GM19328 (cell line): ENCODE data around the gene ABI3BP.
A peak's percentile ranks its signal among the peaks of the same experiment; 100 is the strongest.

Experiments
- ATAC-seq: cut with Tn5 transposase; IDR thresholded peaks from one replicate; pipeline ENCODE4 v1.9.1; 2021; ENCODE audit warnings: mild to moderate bottlenecking, moderate library complexity; ENCODE audit not compliant: unreplicated experiment

Gene ABI3BP

DNA sequence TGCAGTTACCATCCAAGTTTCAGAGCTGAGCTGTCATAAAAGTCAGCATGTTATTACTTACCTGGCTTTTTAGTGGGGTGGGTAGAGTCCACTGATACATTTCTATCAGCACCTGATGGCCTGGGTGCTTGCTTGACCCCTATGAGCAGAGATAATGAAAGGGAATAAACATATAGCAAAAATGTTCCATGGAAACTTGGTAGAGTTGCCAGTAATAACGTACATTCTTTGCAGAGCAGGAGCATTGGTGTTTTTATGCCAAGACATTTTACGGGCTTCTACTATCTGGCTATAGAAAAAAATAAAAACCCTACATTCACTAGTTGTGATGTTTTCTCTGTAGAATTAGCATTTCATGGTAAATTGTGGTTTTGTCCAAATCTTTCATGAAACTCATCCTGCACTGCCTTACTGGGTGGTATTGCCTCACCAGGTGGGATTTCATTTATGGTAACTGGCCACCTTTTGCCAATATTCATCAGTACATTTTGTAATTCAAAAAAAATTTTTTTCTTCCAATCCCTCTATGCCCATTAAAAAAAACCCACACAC lies 213.1 kb downstream of the ABI3BP start:
- no peak for ATAC-seq

DNA sequence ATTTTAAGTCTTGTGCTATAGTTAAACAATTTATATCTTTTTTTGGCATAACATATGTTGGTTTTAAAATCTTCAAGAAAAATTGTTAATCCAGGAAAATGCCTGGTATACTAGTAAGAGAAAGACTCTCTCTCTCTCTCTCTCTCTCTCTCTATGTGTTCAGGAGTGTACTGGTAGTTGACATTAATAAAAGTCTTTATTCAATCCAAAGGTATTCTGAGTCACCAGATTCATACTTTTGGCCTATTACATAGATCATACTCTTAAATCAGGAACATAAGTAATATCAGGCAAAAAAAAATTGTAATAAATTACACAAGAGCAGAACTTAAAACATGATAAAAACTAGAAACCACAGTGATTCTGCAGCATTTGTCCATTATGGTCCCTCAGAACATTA lies 213.7 kb downstream of the ABI3BP start:
- ATAC-seq, result no peak

DNA sequence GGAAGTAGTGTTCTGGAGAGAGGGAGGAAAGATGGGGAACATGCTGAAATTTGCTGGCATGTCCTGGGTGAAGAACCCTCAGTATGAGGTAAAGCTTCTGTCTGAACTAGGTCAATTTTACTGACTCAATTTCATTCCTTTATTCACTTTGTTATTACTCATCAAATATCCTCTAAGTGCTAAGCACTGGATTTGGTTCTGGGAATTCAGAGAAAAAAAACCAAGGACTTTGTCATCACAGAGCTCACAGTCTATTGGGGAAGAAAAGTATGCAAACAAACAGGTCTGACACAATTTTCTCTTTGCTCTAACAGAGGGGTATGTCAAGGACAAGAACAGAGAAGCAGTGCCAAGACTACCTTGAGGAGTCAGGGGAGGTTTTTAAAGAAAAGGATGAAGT lies 215.9 kb downstream of the ABI3BP start:
- ATAC-seq, result no peak

GRCh38 chr3:100776746-100777145 lies 216.5 kb downstream of the ABI3BP start:
- no peak for ATAC-seq

GRCh38 chr3:100776097-100776729 lies 217.0 kb downstream of the ABI3BP start:
- ATAC-seq, result no peak

GRCh38 chr3:100775669-100776068 lies 217.6 kb downstream of the ABI3BP start:
- no peak for ATAC-seq

DNA sequence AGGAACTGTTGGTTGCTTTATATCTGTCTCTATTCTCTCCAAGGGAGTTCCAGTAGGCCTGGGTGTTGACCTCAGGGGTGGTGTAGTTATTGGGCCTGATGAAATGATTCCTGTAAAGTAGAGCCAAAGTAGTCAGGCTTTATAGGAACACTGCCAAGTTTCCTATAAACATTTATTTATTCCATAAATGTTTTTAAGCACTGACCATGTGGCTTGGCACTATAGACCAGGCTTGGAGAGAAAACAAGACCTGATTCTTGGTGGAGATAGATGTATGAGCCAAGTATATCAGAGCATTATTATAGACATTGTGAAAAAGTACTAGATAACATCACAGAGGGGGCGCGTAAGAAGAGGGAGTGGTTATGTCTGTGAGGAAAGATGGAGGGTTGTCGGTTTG lies 218.0 kb downstream of the ABI3BP start:
- ATAC-seq, result no peak

DNA sequence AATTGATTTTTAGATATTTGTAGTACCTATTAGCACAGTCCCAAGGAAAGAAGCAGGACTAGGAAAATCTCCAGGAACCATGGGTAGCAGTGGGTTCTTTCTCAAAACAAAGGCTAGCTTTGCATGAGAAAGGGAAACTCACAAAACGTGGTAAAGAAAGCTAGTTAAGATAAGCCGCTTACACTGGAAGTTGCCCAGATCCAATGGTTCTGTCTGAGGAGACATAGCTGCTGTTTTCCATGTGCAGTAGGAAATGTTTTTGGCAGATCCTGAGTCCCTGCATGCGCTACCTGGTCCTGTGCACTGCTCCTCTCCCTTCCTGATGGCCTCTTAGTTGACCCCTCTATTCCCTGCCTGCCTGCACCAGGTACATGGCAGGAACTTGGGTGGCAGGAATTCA lies 223.5 kb downstream of the ABI3BP start:
- ATAC-seq, result no peak

DNA sequence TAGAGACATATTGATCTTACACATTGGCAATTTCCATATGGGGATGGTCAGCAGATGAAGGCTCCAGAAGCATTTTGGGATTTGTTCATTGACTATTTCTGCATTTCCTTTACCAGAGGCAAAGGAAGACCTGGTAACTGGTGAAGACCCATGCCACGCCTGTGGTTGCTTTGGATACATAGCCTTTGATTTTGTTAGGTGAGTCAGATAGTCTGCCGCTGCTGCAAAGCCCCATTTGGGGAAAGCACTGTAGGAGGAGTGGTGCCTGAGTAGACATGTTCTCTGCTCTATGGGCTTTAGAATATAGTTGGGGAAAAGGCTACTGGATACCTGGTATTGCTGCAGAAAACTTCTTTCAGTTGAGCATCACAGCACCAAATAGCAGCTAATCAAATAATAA lies 227.2 kb downstream of the ABI3BP start:
- ATAC-seq, result no peak

- ATAC-seq, result no peak
Measured at GRCh38 chr3:100765437-100765975, 227.7 kb downstream of the ABI3BP start.

GRCh38 chr3:100761951-100762350 lies 231.3 kb downstream of the ABI3BP start:
- ATAC-seq, result no peak

DNA sequence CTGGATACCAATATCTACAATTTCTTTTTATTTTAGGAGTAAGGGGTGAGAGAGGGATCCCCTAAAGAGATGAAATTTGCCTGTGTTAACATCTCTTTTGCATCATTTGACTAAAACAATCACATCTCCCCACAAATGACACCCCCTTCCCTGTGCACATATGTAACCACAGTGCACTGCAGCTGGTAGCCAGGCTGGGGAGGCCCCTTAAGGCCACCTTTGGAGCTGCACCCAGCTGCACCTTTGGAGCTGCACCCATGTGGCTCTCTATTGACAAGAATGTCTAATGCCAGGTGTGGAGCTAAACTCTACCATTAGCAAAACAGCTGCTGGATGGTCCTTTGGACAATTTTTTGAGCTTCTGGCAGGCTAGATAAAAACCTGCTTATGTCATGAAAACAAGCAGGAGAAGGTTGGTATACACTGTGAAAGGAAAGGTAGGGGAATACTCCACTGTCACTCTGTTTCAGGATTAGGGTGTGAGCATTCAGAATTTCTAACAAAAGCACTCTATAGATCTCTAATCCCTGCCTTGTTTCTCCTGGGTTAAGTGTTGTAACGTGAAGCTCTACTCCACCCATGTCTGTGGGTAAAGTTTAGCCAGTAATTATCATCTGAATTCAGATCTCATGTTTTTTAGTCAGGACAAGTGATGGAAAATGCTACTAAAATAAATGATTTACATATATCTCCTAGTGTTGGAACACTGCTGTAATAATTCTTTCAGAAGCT lies 231.8 kb downstream of the ABI3BP start:
- ATAC-seq, result peak; percentile 82

- ATAC-seq, result no peak
Measured at GRCh38 chr3:100760377-100760776, 232.8 kb downstream of the ABI3BP start.

- no peak for ATAC-seq
Measured at GRCh38 chr3:100759950-100760349, 233.3 kb downstream of the ABI3BP start.

DNA sequence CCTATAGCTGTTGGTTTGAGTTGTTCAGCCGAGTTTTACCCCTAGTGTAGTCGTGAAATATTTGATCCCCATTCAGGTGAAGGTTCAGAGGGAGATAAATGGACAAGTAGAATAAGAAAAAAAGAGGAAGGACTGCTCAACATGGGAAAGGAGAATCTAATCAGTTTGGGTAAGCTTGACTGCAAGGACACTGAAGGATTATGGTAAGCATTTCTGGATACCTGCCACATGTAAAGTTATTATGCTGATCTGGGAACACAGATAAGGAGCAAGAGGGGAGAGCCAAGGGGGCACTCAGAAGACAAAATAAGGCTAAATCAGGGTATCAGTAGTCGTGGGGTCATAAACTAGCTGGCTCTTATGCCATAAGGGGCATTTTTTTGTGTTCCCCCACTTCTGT lies 234.1 kb downstream of the ABI3BP start:
- ATAC-seq, result no peak

GRCh38 chr3:100756441-100756840 lies 236.8 kb downstream of the ABI3BP start:
- no peak for ATAC-seq

DNA sequence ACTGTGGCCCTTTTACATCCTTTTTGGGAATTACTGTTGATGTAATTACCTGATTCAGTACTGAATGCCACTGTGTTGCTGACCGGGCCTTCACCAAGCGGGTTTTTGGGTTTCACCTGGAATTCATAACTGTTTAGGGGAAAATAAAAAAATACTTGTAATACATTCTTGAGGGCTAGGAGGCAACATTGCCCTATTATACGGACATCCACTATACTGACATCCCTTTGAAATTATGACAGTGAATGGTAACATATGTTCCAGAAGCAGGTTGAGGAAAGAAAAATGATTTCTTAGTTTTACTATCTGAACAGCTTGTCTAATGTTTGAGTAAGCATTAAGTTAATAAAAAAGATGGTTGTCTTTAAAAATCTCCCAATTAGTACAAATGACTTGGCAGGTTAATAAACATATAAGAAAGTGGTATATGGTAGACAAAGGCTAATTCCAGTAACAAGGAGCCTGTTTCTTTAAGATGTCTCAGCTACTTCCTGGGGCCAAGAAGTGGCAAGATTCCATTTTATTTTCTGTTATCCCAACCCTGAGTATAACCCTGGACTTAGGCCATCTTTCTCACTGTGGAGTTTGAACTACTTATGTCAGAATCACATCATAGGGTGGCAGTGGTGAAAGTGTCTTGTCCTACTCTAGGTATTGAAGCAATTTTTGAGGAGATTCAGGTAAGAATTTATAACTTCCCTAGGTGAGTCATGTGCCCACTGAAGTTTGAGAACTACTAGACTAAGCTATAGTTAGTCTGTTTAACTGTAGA lies 238.5 kb downstream of the ABI3BP start:
- ATAC-seq, result no peak

- ATAC-seq, result no peak
Measured at GRCh38 chr3:100753846-100754245, 239.4 kb downstream of the ABI3BP start.

- no peak for ATAC-seq
Measured at GRCh38 chr3:100748967-100749366, 244.3 kb downstream of the ABI3BP start.

GRCh38 chr3:100748220-100748619 lies 245.0 kb downstream of the ABI3BP start:
- no peak for ATAC-seq

- ATAC-seq, result no peak
Measured at GRCh38 chr3:100746092-100746491, 247.1 kb downstream of the ABI3BP start.
